ENCODE results near the gene RTL1.

RTL1 gene

GRCh38 chr14:100883789-100884101, 19.8 kb downstream of the RTL1 start:
- no peak overlapping the region for H3K4me3 ChIP-seq (ENCODE audit: low read depth, low read length)
- no peak for DNase-seq (ENCODE audit: low read depth)
- in situ Hi-C loops (cut with HindIII; ENCODE audit: low sequenced_read_pairs), result no loop called here
- no peak for TF ChIP-seq CTCF (IDR thresholded peaks at IDR 0.05; ENCODE audit: low read depth, low read length, missing control alignments)

GRCh38 chr14:100882991-100883788, 20.3 kb downstream of the RTL1 start:
- in situ Hi-C loops (cut with HindIII; ENCODE audit: low sequenced_read_pairs), result no loop called here
- H3K4me3 ChIP-seq (ENCODE audit: low read depth, low read length), result no peak overlapping the region
- TF ChIP-seq CTCF (IDR thresholded peaks at IDR 0.05; ENCODE audit: low read depth, low read length, missing control alignments), result no peak
- no peak for DNase-seq (ENCODE audit: low read depth)

GRCh38 chr14:100882026-100882967, 21.2 kb downstream of the RTL1 start:
- no peak for TF ChIP-seq CTCF (IDR thresholded peaks at IDR 0.05; ENCODE audit: low read depth, low read length, missing control alignments)
- in situ Hi-C loops (cut with HindIII; ENCODE audit: low sequenced_read_pairs), result no loop called here
- no peak for DNase-seq (ENCODE audit: low read depth)
- no peak overlapping the region for H3K4me3 ChIP-seq (ENCODE audit: low read depth, low read length)

- H3K4me3 ChIP-seq (ENCODE audit: low read depth, low read length), result no peak overlapping the region
- DNase-seq (ENCODE audit: low read depth), result no peak
- in situ Hi-C loops (cut with HindIII; ENCODE audit: low sequenced_read_pairs), result no loop called here
- no peak for TF ChIP-seq CTCF (IDR thresholded peaks at IDR 0.05; ENCODE audit: low read depth, low read length, missing control alignments)
These were observed 22.1 kb downstream of the RTL1 start for GRCh38 chr14:100881211-100882025.

- no peak for TF ChIP-seq CTCF (IDR thresholded peaks at IDR 0.05; ENCODE audit: low read depth, low read length, missing control alignments)
- in situ Hi-C loops (cut with HindIII; ENCODE audit: low sequenced_read_pairs), result no loop called here
- DNase-seq (ENCODE audit: low read depth), result no peak
- H3K4me3 ChIP-seq (ENCODE audit: low read depth, low read length), result no peak overlapping the region
These were observed 23.0 kb downstream of the RTL1 start for GRCh38 chr14:100880271-100881101.

All from astrocyte of the cerebellum (primary cell).